KMS-11 (cell line): ENCODE measurements around the gene SPATA21.

Experiments
- H2AFZ ChIP-seq: fragments of 200-600 bp; sonication (generic); 2 replicates; pipeline ENCODE4 v1.6.1; 2016; ENCODE audit warnings: antibody characterized with exemption, mixed run types, low read depth
- H3K27ac ChIP-seq: fragments of 200-600 bp; sonication (generic); 2 replicates; pipeline ENCODE4 v1.6.1; 2016; ENCODE audit warnings: mild to moderate bottlenecking, mixed run types
- H3K27me3 ChIP-seq: fragments of 200-600 bp; sonication (generic); 2 replicates; pipeline ENCODE4 v1.6.1; 2017; ENCODE audit warnings: mild to moderate bottlenecking, low read depth, mixed run types, moderate library complexity; ENCODE audit not compliant: insufficient read depth
- H3K36me3 ChIP-seq: fragments of 200-600 bp; sonication (generic); 2 replicates; pipeline ENCODE4 v1.6.1; 2017; ENCODE audit warnings: mild to moderate bottlenecking, mixed run types; ENCODE audit not compliant: insufficient read depth
- H3K4me1 ChIP-seq: fragments of 200-600 bp; sonication (generic); 2 replicates; pipeline ENCODE4 v1.6.1; 2016; ENCODE audit warnings: mild to moderate bottlenecking, low read depth, mixed run types; ENCODE audit not compliant: poor library complexity, severe bottlenecking
- H3K4me2 ChIP-seq: fragments of 200-600 bp; sonication (generic); 2 replicates; pipeline ENCODE4 v1.7.0; 2016; ENCODE audit warnings: mild to moderate bottlenecking, mixed run types
- H3K4me3 ChIP-seq: fragments of 200-600 bp; sonication (generic); IDR thresholded peaks from 2 replicates; pipeline ENCODE4 v1.6.1; 2017; ENCODE audit warnings: low read depth, low read length, mixed read lengths; ENCODE audit not compliant: insufficient read depth
- H3K79me2 ChIP-seq: fragments of 200-600 bp; sonication (generic); 2 replicates; pipeline ENCODE4 v1.6.1; 2016; ENCODE audit warnings: low read depth, mixed run types; ENCODE audit not compliant: insufficient read depth
- H3K9ac ChIP-seq: fragments of 200-600 bp; sonication (generic); 2 replicates; pipeline ENCODE4 v1.6.1; 2016; ENCODE audit warnings: mild to moderate bottlenecking, mixed run types
- H4K20me1 ChIP-seq: fragments of 200-600 bp; sonication (generic); 2 replicates; pipeline ENCODE4 v1.6.1; 2016; ENCODE audit warnings: mild to moderate bottlenecking, mixed run types; ENCODE audit not compliant: insufficient read depth
- CTCF ChIP-seq: fragments of 200-600 bp; sonication (generic); conservative IDR thresholded peaks from 2 replicates; pipeline ENCODE4 v1.6.1; 2017; ENCODE audit warnings: low read depth, mild to moderate bottlenecking, antibody characterized with exemption, low read length, moderate library complexity, mixed read lengths

Gene SPATA21

GRCh38 chr1:16356867-16357266 lies 80.4 kb downstream of the SPATA21 start:
- no peak overlapping the region for H2AFZ ChIP-seq
- H3K27ac ChIP-seq = no peak overlapping the region
- H3K4me2 ChIP-seq = no peak overlapping the region
- peaks cover 2% of the 10 kb centered on the region; the same call in 1 of the 2 replicates for H3K79me2 ChIP-seq
- no peaks in the 10 kb centered on the region for H4K20me1 ChIP-seq
- peaks cover 5% of the 10 kb centered on the region for H3K4me1 ChIP-seq
- H3K27me3 ChIP-seq = no peaks in the 10 kb centered on the region
- TF ChIP-seq CTCF = no peak
- H3K36me3 ChIP-seq = no peaks in the 10 kb centered on the region
- no peak overlapping the region for H3K4me3 ChIP-seq
- no peak overlapping the region for H3K9ac ChIP-seq

GRCh38 chr1:16354619-16355018 lies 82.6 kb downstream of the SPATA21 start:
- Histone ChIP-seq H3K4me1 (peaks cover 19% of the 10 kb centered on the region), H3K4me3 (no peak overlapping the region), H3K79me2 (peaks cover 24% of the 10 kb centered on the region), H4K20me1 (no peaks in the 10 kb centered on the region), H2AFZ (no peak overlapping the region), H3K36me3 (no peaks in the 10 kb centered on the region), H3K4me2 (no peak overlapping the region), H3K27me3 (no peaks in the 10 kb centered on the region), H3K9ac (no peak overlapping the region), H3K27ac (no peak overlapping the region)
- no peak for TF ChIP-seq CTCF

- Histone ChIP-seq H3K79me2 (peaks cover 41% of the 10 kb centered on the region), H3K36me3 (no peaks in the 10 kb centered on the region), H3K27ac (peak overlapping the region; percentile 52), H4K20me1 (no peaks in the 10 kb centered on the region), H3K4me3 (no peak overlapping the region), H3K9ac (peak overlapping the region; percentile 75), H3K4me2 (peak overlapping the region; percentile 94), H3K4me1 (peaks cover 24% of the 10 kb centered on the region), H3K27me3 (no peaks in the 10 kb centered on the region), H2AFZ (peak overlapping the region; percentile 99)
- TF ChIP-seq CTCF = no peak
Observed at GRCh38 chr1:16352842-16353535, 84.2 kb downstream of the SPATA21 start.

- Histone ChIP-seq H3K27me3 (no peaks in the 10 kb centered on the region), H3K4me1 (peaks cover 24% of the 10 kb centered on the region), H3K4me3 (peak within 1 kb of the TSS; percentile 67), H3K9ac (peak within 1 kb of the TSS; percentile 75), H3K27ac (peak within 1 kb of the TSS; percentile 52), H3K79me2 (peaks cover 48% of the 10 kb centered on the region), H2AFZ (peak within 1 kb of the TSS; percentile 99), H3K4me2 (peak within 1 kb of the TSS; percentile 94), H4K20me1 (no peaks in the 10 kb centered on the region), H3K36me3 (no peaks in the 10 kb centered on the region)
- TF ChIP-seq CTCF = peak; percentile 35; the same call in 1 of the 2 replicates
Observed at GRCh38 chr1:16351994-16352841, 85.0 kb downstream of the SPATA21 start, which contains the start of gene FBXO42. Gene FBXO42 (minus strand): TSS chr1:16352480. CDS start chr1:16315418, 37,062 bp downstream.
